ENCODE measurements around the gene SLC29A2. TPM values are rescaled to one million over a fixed set of nuclear protein-coding genes. Genes with fewer than 3 reads are reported as not detected.

Gene SLC29A2
- polyA plus RNA-seq, 1 of the 3 experiments (the other 2 are of a cell fraction), result 3.2 TPM

DNA sequence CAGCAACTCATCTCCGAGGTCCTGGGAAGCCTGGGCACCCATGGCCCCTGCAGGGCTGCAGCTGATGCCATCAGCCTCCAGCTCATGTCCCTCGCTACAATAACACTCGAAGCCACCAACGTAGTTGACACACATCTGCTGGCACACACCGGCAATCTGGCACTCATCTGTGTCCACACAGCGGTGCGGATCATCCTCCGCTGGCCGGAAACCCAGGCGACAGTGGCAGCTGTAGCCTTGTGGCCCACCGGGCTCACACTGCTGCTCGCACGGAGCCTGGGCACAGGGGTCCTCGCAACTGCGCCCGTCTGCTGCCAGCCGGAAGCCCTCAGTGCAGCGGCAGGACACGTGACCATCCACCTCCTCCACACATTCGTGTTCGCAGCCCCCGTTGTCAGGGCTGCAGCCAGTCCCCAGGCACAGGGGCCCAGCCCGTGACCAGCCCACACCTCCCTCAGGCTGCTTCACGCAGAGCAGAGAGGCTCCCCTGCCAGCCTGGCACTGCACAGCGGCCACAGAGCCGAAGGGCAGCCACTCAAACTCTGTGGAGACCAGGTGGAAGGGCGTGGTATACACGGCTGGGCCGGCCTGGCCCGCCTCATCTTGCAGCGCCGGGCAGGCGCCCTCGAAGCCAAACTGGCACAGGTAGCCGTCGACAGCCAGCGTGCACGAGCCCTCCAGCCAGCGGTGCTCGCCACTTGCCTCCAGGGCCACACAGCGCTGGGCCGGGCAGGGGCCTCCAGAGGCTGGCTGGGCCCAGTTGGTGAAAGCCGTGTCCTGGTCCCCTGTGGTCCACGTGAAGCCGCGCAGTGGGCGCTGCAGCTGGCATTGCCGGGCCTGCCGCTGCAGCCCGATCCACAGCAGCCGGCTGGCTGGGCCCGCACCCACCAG is 55.4 kb downstream of the SLC29A2 start:
- TF ChIP-seq ZBTB33 (IDR thresholded peaks at IDR 0.05; ENCODE audit: borderline replicate concordance, low read depth) (no peak), RCOR1 (IDR thresholded peaks at IDR 0.05; ENCODE audit: low read length) (no peak), PBX3 (IDR thresholded peaks at IDR 0.05) (no peak), IRF3 (IDR thresholded peaks at IDR 0.05; ENCODE audit: low read depth, low read length) (no peak), SMC3 (IDR thresholded peaks at IDR 0.05; ENCODE audit: low read depth, low read length) (no peak), TAF1 (IDR thresholded peaks at IDR 0.05; ENCODE audit: borderline replicate concordance, low read depth, low read length) (no peak), FOXM1 (IDR thresholded peaks at IDR 0.05; ENCODE audit: low read depth) (no peak), MEF2A (IDR thresholded peaks at IDR 0.05; ENCODE audit: borderline replicate concordance, low read depth) (no peak), REST (IDR thresholded peaks at IDR 0.05; ENCODE audit: low read depth, low read length) (no peak), GABPA (IDR thresholded peaks at IDR 0.05; ENCODE audit: low read depth) (no peak), TEAD4 (IDR thresholded peaks at IDR 0.05; ENCODE audit: borderline replicate concordance, insufficient read depth) (no peak), FOXJ3 (CRISPR knock-in tag; IDR thresholded peaks at IDR 0.05) (no peak), TCF12 (IDR thresholded peaks at IDR 0.05) (no peak), RXRA (IDR thresholded peaks at IDR 0.05; ENCODE audit: borderline replicate concordance, low read depth) (no peak)
- TF ChIP-seq, protein P1, sequence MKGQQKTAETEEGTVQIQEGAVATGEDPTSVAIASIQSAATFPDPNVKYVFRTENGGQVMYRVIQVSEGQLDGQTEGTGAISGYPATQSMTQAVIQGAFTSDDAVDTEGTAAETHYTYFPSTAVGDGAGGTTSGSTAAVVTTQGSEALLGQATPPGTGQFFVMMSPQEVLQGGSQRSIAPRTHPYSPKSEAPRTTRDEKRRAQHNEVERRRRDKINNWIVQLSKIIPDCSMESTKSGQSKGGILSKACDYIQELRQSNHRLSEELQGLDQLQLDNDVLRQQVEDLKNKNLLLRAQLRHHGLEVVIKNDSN (IDR thresholded peaks at IDR 0.05; ENCODE audit: borderline replicate concordance, low read depth), result no peak
- TF ChIP-seq, protein P2, sequence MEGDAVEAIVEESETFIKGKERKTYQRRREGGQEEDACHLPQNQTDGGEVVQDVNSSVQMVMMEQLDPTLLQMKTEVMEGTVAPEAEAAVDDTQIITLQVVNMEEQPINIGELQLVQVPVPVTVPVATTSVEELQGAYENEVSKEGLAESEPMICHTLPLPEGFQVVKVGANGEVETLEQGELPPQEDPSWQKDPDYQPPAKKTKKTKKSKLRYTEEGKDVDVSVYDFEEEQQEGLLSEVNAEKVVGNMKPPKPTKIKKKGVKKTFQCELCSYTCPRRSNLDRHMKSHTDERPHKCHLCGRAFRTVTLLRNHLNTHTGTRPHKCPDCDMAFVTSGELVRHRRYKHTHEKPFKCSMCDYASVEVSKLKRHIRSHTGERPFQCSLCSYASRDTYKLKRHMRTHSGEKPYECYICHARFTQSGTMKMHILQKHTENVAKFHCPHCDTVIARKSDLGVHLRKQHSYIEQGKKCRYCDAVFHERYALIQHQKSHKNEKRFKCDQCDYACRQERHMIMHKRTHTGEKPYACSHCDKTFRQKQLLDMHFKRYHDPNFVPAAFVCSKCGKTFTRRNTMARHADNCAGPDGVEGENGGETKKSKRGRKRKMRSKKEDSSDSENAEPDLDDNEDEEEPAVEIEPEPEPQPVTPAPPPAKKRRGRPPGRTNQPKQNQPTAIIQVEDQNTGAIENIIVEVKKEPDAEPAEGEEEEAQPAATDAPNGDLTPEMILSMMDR (IDR thresholded peaks at IDR 0.05), result no peak
- TF ChIP-seq, protein P3, sequence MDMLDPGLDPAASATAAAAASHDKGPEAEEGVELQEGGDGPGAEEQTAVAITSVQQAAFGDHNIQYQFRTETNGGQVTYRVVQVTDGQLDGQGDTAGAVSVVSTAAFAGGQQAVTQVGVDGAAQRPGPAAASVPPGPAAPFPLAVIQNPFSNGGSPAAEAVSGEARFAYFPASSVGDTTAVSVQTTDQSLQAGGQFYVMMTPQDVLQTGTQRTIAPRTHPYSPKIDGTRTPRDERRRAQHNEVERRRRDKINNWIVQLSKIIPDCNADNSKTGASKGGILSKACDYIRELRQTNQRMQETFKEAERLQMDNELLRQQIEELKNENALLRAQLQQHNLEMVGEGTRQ (IDR thresholded peaks at IDR 0.05; ENCODE audit: borderline replicate concordance, low read depth, low read length), result no peak
- no peak overlapping the region for H3K9ac ChIP-seq
- CTCF ChIA-PET, result interaction anchor here (1.1 to 12.4 kb wide), 7 partner anchors 11 to 73 kb away, joined by 3 to 280 read pairs (median 3); partner anchors contain the start of genes B4GAT1, BRMS1, RIN1 and YIF1A
- no peak overlapping the region for H3K4me3 ChIP-seq (ENCODE audit: low read depth in 2 of 2, low read length in 1 of 2)
- no peaks in the 10 kb centered on the region for H3K9me2 ChIP-seq
- no peak for DNase-seq
- no peaks in the 10 kb centered on the region for H4K20me1 ChIP-seq (ENCODE audit: insufficient read depth)
- H3K9me3 ChIP-seq, result no peaks in the 10 kb centered on the region
- no peak overlapping the region for H3K4me2 ChIP-seq
- no peak overlapping the region for H2AFZ ChIP-seq (ENCODE audit: low read depth)
- H3K27ac ChIP-seq (ENCODE audit: low read depth in 2 of 2, low read length in 1 of 2), result peak overlapping the region in 1 of 2 experiments; percentile 100; a peak in 2 of 4 replicates
- peaks cover 9% of the 10 kb centered on the region for H3F3A ChIP-seq (replicated peaks; ENCODE audit: insufficient read depth)
- H3K27me3 ChIP-seq (ENCODE audit: insufficient read depth), result no peaks in the 10 kb centered on the region
- H3K79me2 ChIP-seq (ENCODE audit: insufficient read depth), result no peaks in the 10 kb centered on the region
- POLR2A ChIA-PET, result interaction anchor here (1.0 to 2.4 kb wide), 3 partner anchors 11 to 27 kb away, joined by 3 to 10 read pairs (median 10); partner anchors contain the start of gene YIF1A
- 92% methylated on average over 18 of the region's 52 CpGs for WGBS (ENCODE audit: low lambda C conversion rate)
- peaks cover 32 to 65% of the 10 kb centered on the region in 2 experiments for H3K4me1 ChIP-seq (ENCODE audit: control insufficient read depth in 1 of 2, insufficient read depth in 2 of 2, low read depth in 1 of 2, low read length in 1 of 2)
- H3K36me3 ChIP-seq (replicated peaks in 1 of 2; ENCODE audit: control insufficient read depth in 1 of 2, insufficient read depth in 2 of 2, low read length in 1 of 2), result no peaks in the 10 kb centered on the region

All from SK-N-SH (cell line).